ENCODE measurements around the gene PNPLA2.

- no peak for TF ChIP-seq SNAI2 (CRISPR knock-in tag; IDR thresholded peaks at IDR 0.05)
- no peak for TF ChIP-seq PATZ1 (CRISPR knock-in tag; IDR thresholded peaks at IDR 0.05; ENCODE audit: borderline replicate concordance)
- no peak for TF ChIP-seq ZC3H10 (CRISPR knock-in tag; IDR thresholded peaks at IDR 0.05)
- no peak for TF ChIP-seq ARNTL (CRISPR knock-in tag; IDR thresholded peaks at IDR 0.05; ENCODE audit: borderline replicate concordance, low read depth)
- no peak for TF ChIP-seq CSDC2 (CRISPR knock-in tag; IDR thresholded peaks at IDR 0.05)
- TF ChIP-seq RARB (CRISPR knock-in tag; IDR thresholded peaks at IDR 0.05): no peak
- no peak for TF ChIP-seq TSHZ2 (CRISPR knock-in tag; IDR thresholded peaks at IDR 0.05)
These were observed 23.7 kb upstream of the PNPLA2 start for GRCh38 chr11:794766-795633.
